ENCODE results near the gene CARNS1. TPM values are rescaled to one million over a fixed set of nuclear protein-coding genes. Genes with fewer than 3 reads are reported as not detected.

The CARNS1 gene
- total and polyA plus RNA-seq, 10 donors: 1.0 to 4.4 (median 2.0) TPM

DNA sequence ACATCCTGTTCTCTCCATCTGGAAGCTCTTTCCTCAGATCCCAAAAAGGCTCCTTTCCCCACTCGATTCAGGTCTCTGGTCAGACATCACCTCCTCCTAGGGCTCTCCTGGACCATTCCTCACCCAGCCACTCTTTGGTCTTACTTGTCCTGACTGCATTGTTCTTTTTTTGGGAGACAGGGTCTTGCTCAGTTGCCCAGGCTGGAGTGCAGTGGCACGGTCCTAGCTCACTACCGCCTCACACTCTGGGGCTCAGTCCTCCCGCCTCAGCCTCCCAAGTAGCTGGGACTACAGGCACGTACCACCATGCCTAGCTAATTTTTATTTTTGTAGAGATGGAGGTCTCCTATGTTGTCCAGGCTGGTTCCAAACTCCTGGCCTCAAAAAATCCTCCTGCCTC is 30.0 kb downstream of the CARNS1 start:
- H3K27me3 ChIP-seq (replicated peaks in 1 of 7): no peaks in the 10 kb centered on the region
- TF ChIP-seq POLR2AphosphoS5 (IDR thresholded peaks at IDR 0.05) (no peak), POLR2A (IDR thresholded peaks at IDR 0.05) (no peak)
- TF ChIP-seq, protein P1, sequence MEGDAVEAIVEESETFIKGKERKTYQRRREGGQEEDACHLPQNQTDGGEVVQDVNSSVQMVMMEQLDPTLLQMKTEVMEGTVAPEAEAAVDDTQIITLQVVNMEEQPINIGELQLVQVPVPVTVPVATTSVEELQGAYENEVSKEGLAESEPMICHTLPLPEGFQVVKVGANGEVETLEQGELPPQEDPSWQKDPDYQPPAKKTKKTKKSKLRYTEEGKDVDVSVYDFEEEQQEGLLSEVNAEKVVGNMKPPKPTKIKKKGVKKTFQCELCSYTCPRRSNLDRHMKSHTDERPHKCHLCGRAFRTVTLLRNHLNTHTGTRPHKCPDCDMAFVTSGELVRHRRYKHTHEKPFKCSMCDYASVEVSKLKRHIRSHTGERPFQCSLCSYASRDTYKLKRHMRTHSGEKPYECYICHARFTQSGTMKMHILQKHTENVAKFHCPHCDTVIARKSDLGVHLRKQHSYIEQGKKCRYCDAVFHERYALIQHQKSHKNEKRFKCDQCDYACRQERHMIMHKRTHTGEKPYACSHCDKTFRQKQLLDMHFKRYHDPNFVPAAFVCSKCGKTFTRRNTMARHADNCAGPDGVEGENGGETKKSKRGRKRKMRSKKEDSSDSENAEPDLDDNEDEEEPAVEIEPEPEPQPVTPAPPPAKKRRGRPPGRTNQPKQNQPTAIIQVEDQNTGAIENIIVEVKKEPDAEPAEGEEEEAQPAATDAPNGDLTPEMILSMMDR (IDR thresholded peaks at IDR 0.05 in 8 of 11, conservative IDR thresholded peaks at IDR 0.05 in 3 of 11): no peak
- DNase-seq: no peak
- peaks cover 42 to 96% (median 94%) of the 10 kb centered on the region in 6 donors for H3K4me1 ChIP-seq
- 77 to 99% (median 86%) methylated on average over 5 of the region's 5 CpGs for WGBS, 5 donors
- H3K27ac ChIP-seq: peak overlapping the region in 7 of 8 donors; percentile 41 to 97 (median 92)
- no peaks in the 10 kb centered on the region for H3K9me3 ChIP-seq
- H3K4me3 ChIP-seq: no peak overlapping the region
- intact Hi-C loops (cut with DNase I; ENCODE audit: low total_unique reads): no loop called here
- peaks cover 0 to 20% (median 0%) of the 10 kb centered on the region in 6 donors for H3K36me3 ChIP-seq

DNA sequence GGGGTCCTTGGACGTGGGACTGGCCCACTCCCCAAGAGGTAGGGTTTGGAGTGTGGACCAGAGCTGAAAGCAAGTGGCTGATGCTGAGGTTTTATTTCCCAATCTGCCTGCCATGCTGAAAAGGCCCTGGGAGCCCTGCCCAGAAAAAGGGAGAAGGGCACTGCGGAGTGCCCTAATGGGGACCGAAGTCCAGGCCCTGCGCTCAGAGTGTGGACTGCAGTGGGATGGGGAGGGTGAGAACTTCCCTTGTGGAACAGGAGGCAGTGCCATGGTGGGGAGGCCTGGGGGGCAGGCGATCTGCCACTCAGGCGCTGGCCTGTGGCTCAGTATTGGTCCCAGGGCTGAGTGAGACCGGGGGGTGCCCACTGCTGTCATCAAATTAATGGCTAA is 32.7 kb downstream of the CARNS1 start:
- DNase-seq: no peak
- no peaks in the 10 kb centered on the region for H3K27me3 ChIP-seq (replicated peaks in 1 of 7)
- TF ChIP-seq, protein P1 (IDR thresholded peaks at IDR 0.05 in 8 of 11, conservative IDR thresholded peaks at IDR 0.05 in 3 of 11): no peak
- TF ChIP-seq POLR2A (IDR thresholded peaks at IDR 0.05) (no peak), POLR2AphosphoS5 (IDR thresholded peaks at IDR 0.05) (no peak)
- H3K36me3 ChIP-seq: no peaks in the 10 kb centered on the region
- 89 to 98% (median 96%) methylated on average over 6 to 7 of the region's 7 CpGs for WGBS, 5 donors
- no peak overlapping the region for H3K4me3 ChIP-seq
- peak overlapping the region in 4 of 8 donors; percentile 0 to 96 (median 47) for H3K27ac ChIP-seq
- H3K4me1 ChIP-seq: peaks cover 35 to 96% (median 92%) of the 10 kb centered on the region in 6 donors
- H3K9me3 ChIP-seq: no peaks in the 10 kb centered on the region
- intact Hi-C loops (cut with DNase I; ENCODE audit: low total_unique reads): no loop called here

DNA sequence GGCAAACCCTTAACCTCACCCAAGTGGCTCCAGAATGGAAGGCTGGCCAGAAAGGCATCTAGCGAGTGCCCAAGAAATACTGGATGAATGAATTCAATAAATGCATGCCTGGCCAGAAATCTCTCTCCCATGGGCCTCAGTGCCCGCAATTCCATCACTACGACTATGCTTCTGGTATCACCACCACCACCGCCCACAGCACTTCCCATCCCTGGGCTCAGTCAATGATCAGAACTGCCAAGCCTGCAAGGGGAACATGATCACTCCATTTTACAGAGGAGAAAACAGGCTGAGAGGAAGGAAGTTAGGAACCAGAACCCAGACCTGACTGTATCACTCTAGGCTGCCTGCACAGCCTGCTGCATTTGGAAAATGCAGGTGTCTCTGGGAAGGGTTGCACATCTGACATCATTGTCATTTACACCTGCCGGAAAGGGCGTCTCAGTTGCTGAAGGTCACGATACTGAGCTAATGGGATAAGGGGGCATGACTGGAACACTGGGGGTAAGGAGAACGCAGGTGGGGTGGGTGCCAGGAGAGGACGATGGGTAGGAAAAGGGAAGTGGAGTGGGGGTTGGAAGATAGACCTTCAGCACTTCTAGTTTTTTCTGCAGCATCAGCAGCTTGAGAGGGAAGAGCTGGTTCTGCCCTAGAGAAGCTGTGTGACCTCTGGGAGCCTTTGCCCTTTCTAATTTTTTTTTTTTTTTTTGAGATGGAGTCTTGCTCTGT is 33.8 kb downstream of the CARNS1 start:
- Histone ChIP-seq H3K4me1 (peaks cover 33 to 97% (median 88%) of the 10 kb centered on the region in 6 donors), H3K36me3 (no peaks in the 10 kb centered on the region), H3K4me3 (no peak overlapping the region), H3K9me3 (no peaks in the 10 kb centered on the region), H3K27ac (peak overlapping the region in 4 of 8 donors; percentile 27 to 66 (median 50)), H3K27me3 (replicated peaks in 1 of 7) (no peaks in the 10 kb centered on the region)
- 50 to 54% (median 51%) methylated on average over 9 of the region's 9 CpGs for WGBS, 5 donors
- no peak for TF ChIP-seq POLR2A (IDR thresholded peaks at IDR 0.05)
- peak in 1 of 3 donors; percentile 40 for TF ChIP-seq POLR2AphosphoS5 (IDR thresholded peaks at IDR 0.05)
- TF ChIP-seq, protein P1 (IDR thresholded peaks at IDR 0.05 in 8 of 11, conservative IDR thresholded peaks at IDR 0.05 in 3 of 11): no peak
- no peak for DNase-seq
- intact Hi-C loops (cut with DNase I; ENCODE audit: low total_unique reads): no loop called here

- Histone ChIP-seq H3K27ac (peak overlapping the region in 5 of 8 donors; percentile 33 to 74 (median 58)), H3K4me3 (no peak overlapping the region), H3K9me3 (no peaks in the 10 kb centered on the region), H3K4me1 (peaks cover 18 to 96% (median 77%) of the 10 kb centered on the region in 6 donors), H3K27me3 (replicated peaks in 1 of 7) (no peaks in the 10 kb centered on the region), H3K36me3 (no peaks in the 10 kb centered on the region)
- intact Hi-C loops (cut with DNase I; ENCODE audit: low total_unique reads): no loop called here
- WGBS, 5 donors: 80 to 93% (median 91%) methylated on average over 19 to 25 of the region's 25 CpGs
- no peak for DNase-seq
- TF ChIP-seq, protein P1 (IDR thresholded peaks at IDR 0.05 in 8 of 11, conservative IDR thresholded peaks at IDR 0.05 in 3 of 11): no peak
- TF ChIP-seq POLR2A (IDR thresholded peaks at IDR 0.05): no peak
- TF ChIP-seq POLR2AphosphoS5 (IDR thresholded peaks at IDR 0.05): no peak
Measured at GRCh38 chr11:67450796-67451657, 35.5 kb downstream of the CARNS1 start.

Measured in spleen (tissue), 11 donors.